ENCODE results near the gene LAMTOR3. TPM values are rescaled to one million over a fixed set of nuclear protein-coding genes. Genes with fewer than 3 reads are reported as not detected.

Gene LAMTOR3
- total and polyA plus RNA-seq, 2 donors (not counting 3 experiments of a cell fraction or from before 2014, with no cell fraction given): 25.3 to 31.0 TPM

- Histone ChIP-seq H3K9me1 (replicated peaks; ENCODE audit: control insufficient read depth, extremely low read depth, insufficient read depth, low read length) (no peaks in the 10 kb centered on the region), H3K79me2 (ENCODE audit: control insufficient read depth, insufficient read depth, low read length) (peaks cover 5% of the 10 kb centered on the region), H3K36me3 (ENCODE audit: control insufficient read depth in 2 of 2, extremely low read depth in 1 of 2, insufficient read depth in 2 of 2, low read length in 2 of 2) (peaks cover 0 to 8% of the 10 kb centered on the region in 2 experiments), H3K4me2 (ENCODE audit: insufficient read depth, low read length) (no peak overlapping the region), H3K4me1 (ENCODE audit: control insufficient read depth, extremely low read depth, insufficient read depth, low read length) (no peaks in the 10 kb centered on the region), H3K27ac (ENCODE audit: insufficient read depth, low read depth, low read length) (no peak overlapping the region), H4K20me1 (replicated peaks; ENCODE audit: control insufficient read depth, extremely low read depth, insufficient read depth, low read length) (no peaks in the 10 kb centered on the region), H3K4me3 (replicated peaks in 1 of 3; ENCODE audit: insufficient read depth in 1 of 3, low read depth in 1 of 3, low read length in 3 of 3) (no peak overlapping the region), H3K9me3 (replicated peaks; ENCODE audit: control insufficient read depth, insufficient read depth, low read length) (no peaks in the 10 kb centered on the region), H2AFZ (ENCODE audit: low read depth, low read length) (no peak overlapping the region), H3K27me3 (ENCODE audit: control insufficient read depth in 2 of 2, insufficient read depth in 2 of 2, low read length in 2 of 2) (no peaks in the 10 kb centered on the region), H3K9ac (replicated peaks; ENCODE audit: extremely low read depth, insufficient read depth, low read length) (no peak overlapping the region)
- intact Hi-C loops (cut with micrococcal nuclease) (no loop called here), dilution Hi-C loops (cut with MboI; ENCODE audit: extremely low pct_ligation_motif_present, low sequenced_read_pairs) (no loop called here)
- BruUV-seq (replicated peaks): no TSS peak
- ChIA-PET POLR2A (no interaction called here), CTCF (interaction anchor here (1.8 kb wide), 1 partner anchor 28 kb away, joined by 5 read pairs; no protein-coding TSS in a partner anchor)
- TF ChIP-seq POLR2AphosphoS5 (IDR thresholded peaks at IDR 0.05; ENCODE audit: insufficient read depth, low read depth, low read length): no peak
- no peak for TF ChIP-seq JUN (IDR thresholded peaks at IDR 0.05; ENCODE audit: borderline replicate concordance, insufficient read depth, insufficient read length, low read depth)
- no peak for TF ChIP-seq FOS (IDR thresholded peaks at IDR 0.05; ENCODE audit: borderline replicate concordance, insufficient read depth, low read length)
- TF ChIP-seq POLR2A (IDR thresholded peaks at IDR 0.05; ENCODE audit: low read depth, low read length): no peak
- no peak for TF ChIP-seq CTCF (IDR thresholded peaks at IDR 0.05; ENCODE audit: extremely low read depth in 1 of 2, insufficient read depth in 1 of 2, low read depth in 1 of 2, low read length in 2 of 2)
- TF ChIP-seq MYC (IDR thresholded peaks at IDR 0.05; ENCODE audit: low read depth, low read length): no peak
- TF ChIP-seq GATA2 (IDR thresholded peaks at IDR 0.05; ENCODE audit: insufficient read depth, insufficient read length, low read depth, low read length): no peak
- TF ChIP-seq MAX (IDR thresholded peaks at IDR 0.05; ENCODE audit: insufficient read depth, insufficient read length): no peak
- no peak for TF ChIP-seq EZH2 (IDR thresholded peaks at IDR 0.05; ENCODE audit: borderline replicate concordance, low read depth, low read length, severe bottlenecking)
- DNase-seq (ENCODE audit: low read depth, low spot score) (no peak), FAIRE-seq (no peak)
These were observed 26.9 kb upstream of the LAMTOR3 start for GRCh38 chr4:99921174-99921573.
